ENCODE measurements around the gene MOB3A. TPM values are rescaled to one million over a fixed set of nuclear protein-coding genes. Genes with fewer than 3 reads are reported as not detected.
A peak's percentile ranks its signal among the peaks of the same experiment; 100 is the strongest.

The MOB3A gene
- total RNA-seq, 1 donor from 2014 or later = 6.0 TPM

DNA sequence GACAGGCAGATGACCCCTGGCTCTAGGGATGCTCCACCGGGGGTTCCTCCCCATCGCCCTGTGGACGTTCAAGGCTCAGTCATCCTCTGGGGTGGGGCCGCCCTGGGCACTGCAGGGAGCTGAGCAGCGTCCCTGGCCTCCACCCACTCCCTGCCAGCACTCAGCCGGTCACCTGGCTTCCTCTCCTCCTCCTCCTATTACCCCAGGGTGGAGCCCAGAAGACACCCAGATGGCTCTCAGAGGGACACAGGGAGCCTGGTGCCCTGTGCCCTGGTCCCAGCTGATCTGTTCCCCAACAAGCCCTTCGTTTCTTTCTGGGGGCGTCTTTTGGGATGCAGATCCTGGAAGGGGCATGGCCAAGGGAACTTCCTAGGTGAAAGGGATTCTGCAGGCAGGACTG lies 41.4 kb downstream of the MOB3A start:
- Histone ChIP-seq H4K20me1 (ENCODE audit: low read depth) (peaks cover 10% of the 10 kb centered on the region), H3K4me2 (no peak overlapping the region), H3K9me3 (ENCODE audit: low read depth) (no peaks in the 10 kb centered on the region), H3K4me3 (no peak overlapping the region), H3F3A (ENCODE audit: low read depth) (peaks cover 25% of the 10 kb centered on the region), H2AFZ (replicated peaks) (no peak overlapping the region), H3K27ac (no peak overlapping the region), H3K36me3 (no peaks in the 10 kb centered on the region), H3K79me2 (ENCODE audit: low read depth) (peaks cover 11% of the 10 kb centered on the region), H3K9ac (no peak overlapping the region), H3K27me3 (no peaks in the 10 kb centered on the region), H3K4me1 (peaks cover 17% of the 10 kb centered on the region)
- Mint-ChIP-seq H3K27me3 (ENCODE audit: insufficient read depth, low read depth) (peaks cover 3% of the 10 kb centered on the region), H3K36me3 (no peaks in the 10 kb centered on the region), H3K4me3 (no peak overlapping the region), H3K27ac (no peak overlapping the region), H3K4me1 (peaks cover 32% of the 10 kb centered on the region), H3K9me3 (no peaks in the 10 kb centered on the region)
- no peak for DNase-seq (ENCODE audit: low spot score)
- TF ChIP-seq, protein P1, sequence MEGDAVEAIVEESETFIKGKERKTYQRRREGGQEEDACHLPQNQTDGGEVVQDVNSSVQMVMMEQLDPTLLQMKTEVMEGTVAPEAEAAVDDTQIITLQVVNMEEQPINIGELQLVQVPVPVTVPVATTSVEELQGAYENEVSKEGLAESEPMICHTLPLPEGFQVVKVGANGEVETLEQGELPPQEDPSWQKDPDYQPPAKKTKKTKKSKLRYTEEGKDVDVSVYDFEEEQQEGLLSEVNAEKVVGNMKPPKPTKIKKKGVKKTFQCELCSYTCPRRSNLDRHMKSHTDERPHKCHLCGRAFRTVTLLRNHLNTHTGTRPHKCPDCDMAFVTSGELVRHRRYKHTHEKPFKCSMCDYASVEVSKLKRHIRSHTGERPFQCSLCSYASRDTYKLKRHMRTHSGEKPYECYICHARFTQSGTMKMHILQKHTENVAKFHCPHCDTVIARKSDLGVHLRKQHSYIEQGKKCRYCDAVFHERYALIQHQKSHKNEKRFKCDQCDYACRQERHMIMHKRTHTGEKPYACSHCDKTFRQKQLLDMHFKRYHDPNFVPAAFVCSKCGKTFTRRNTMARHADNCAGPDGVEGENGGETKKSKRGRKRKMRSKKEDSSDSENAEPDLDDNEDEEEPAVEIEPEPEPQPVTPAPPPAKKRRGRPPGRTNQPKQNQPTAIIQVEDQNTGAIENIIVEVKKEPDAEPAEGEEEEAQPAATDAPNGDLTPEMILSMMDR (IDR thresholded peaks at IDR 0.05) = no peak
- TF ChIP-seq EZH2phosphoT487 (IDR thresholded peaks at IDR 0.05) (no peak), EZH2 (IDR thresholded peaks at IDR 0.05) (no peak)

DNA sequence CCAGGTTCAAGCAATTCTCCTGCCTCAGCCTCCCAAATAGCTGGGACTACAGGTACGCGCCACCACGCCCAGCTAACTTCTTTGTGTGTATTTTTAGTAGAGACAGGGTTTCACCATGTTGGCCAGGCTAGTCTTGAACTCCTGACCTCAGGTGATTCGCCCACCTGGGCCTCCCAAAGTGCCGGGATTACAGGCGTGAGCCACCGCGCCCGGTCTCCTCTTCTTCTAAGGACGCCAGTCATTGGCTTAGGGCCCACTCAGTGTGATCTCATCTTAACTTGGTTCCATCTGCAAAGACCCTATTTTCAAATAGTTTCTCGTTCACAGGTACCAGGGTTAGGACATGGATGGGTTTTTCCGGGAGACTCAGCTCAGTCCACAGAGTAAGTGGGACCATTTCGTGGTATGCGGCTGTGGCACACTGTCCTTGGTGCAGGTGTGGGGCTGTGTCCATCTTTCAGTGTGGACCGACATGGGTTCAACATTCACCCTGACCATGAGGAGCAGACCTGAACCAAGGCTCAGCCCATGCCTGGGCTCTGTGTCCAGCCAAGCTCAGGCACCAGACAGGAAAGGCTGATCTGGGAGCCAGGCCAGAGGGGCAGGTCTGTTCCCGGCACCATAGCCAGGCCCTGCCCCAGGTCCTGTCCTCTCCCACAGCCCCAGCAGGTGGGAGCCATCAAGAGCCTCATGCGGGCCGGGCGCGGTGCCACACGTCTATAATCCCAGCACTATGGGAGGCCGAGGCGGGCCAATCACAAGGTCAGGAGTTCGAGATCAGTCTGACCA lies 42.3 kb downstream of the MOB3A start:
- Histone ChIP-seq H3K4me2 (no peak overlapping the region), H2AFZ (replicated peaks) (no peak overlapping the region), H3K27ac (no peak overlapping the region), H3K27me3 (no peaks in the 10 kb centered on the region), H3K9me3 (ENCODE audit: low read depth) (no peaks in the 10 kb centered on the region), H3K4me1 (peaks cover 10% of the 10 kb centered on the region), H3F3A (ENCODE audit: low read depth) (peaks cover 16% of the 10 kb centered on the region), H3K4me3 (no peak overlapping the region), H4K20me1 (ENCODE audit: low read depth) (peaks cover 20% of the 10 kb centered on the region), H3K9ac (no peak overlapping the region), H3K79me2 (ENCODE audit: low read depth) (peaks cover 21% of the 10 kb centered on the region), H3K36me3 (no peaks in the 10 kb centered on the region)
- no peak for DNase-seq (ENCODE audit: low spot score)
- Mint-ChIP-seq H3K36me3 (no peaks in the 10 kb centered on the region), H3K4me1 (peaks cover 29% of the 10 kb centered on the region), H3K27me3 (ENCODE audit: insufficient read depth, low read depth) (peaks cover 3% of the 10 kb centered on the region), H3K9me3 (no peaks in the 10 kb centered on the region), H3K27ac (no peak overlapping the region), H3K4me3 (no peak overlapping the region)
- no peak for TF ChIP-seq EZH2 (IDR thresholded peaks at IDR 0.05)
- TF ChIP-seq, protein P1 (IDR thresholded peaks at IDR 0.05) = no peak
- TF ChIP-seq EZH2phosphoT487 (IDR thresholded peaks at IDR 0.05) = no peak

DNA sequence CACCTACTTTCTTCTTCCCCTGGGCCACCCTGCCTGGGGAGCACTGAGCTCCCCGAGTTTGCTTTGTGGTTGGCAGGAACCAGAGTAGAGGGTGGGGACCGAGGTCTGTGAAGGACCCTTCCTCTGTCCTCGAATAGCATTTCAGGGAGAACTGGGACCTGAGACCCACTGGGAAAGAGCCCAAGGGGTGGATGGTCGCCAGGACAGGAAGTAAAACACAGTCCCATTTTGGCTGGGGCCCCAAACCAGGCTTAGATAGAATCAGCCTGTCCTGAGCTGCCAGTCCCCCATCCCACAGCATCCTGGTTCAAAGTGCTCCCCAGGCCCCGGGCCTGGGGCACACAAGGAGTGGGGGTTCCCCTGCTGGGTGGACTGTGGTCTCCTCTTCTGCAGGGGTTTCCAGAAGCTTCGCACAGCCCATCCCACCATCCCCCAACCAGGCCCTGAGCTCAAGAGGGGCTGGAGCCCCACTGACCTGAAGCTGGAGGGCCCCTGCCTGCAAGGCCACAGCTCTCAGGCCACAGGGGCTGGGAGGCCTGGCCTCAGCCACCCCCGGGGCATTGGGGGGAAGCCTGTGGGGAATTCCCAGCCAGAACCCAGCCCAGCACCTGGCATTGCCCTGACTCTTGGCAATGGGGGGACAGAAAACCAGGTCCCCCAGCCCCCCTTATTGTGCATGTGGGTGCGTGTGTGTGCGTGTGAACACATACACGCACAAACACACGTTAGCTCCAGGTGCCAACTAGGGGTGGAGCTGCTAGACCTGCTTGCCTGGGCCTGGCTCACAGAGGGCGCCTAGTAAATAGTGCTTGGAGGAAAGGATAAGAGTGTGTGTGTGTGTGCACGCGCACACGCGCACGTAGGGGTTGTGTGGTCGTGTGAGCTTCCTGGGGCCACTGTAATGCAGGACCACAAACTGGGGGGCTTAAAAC lies 44.1 kb downstream of the MOB3A start:
- H3K79me2 ChIP-seq (ENCODE audit: low read depth) = peaks cover 39% of the 10 kb centered on the region
- no peaks in the 10 kb centered on the region for H3K9me3 ChIP-seq (ENCODE audit: low read depth)
- no peaks in the 10 kb centered on the region for H3K36me3 ChIP-seq
- peaks cover 37% of the 10 kb centered on the region for H4K20me1 ChIP-seq (ENCODE audit: low read depth)
- H2AFZ ChIP-seq (replicated peaks) = no peak overlapping the region
- peaks cover 10% of the 10 kb centered on the region for H3F3A ChIP-seq (ENCODE audit: low read depth)
- no peaks in the 10 kb centered on the region for H3K36me3 Mint-ChIP-seq
- H3K4me1 Mint-ChIP-seq = peaks cover 28% of the 10 kb centered on the region
- peak overlapping the region; percentile 19 for H3K27ac ChIP-seq
- no peak for TF ChIP-seq EZH2phosphoT487 (IDR thresholded peaks at IDR 0.05)
- TF ChIP-seq EZH2 (IDR thresholded peaks at IDR 0.05) = no peak
- TF ChIP-seq, protein P1 (IDR thresholded peaks at IDR 0.05) = no peak
- DNase-seq (ENCODE audit: low spot score) = no peak
- peaks cover 3% of the 10 kb centered on the region for H3K27me3 Mint-ChIP-seq (ENCODE audit: insufficient read depth, low read depth)
- peak overlapping the region; percentile 66 for H3K27ac Mint-ChIP-seq
- no peaks in the 10 kb centered on the region for H3K27me3 ChIP-seq
- peak overlapping the region; percentile 36 for H3K4me3 ChIP-seq
- peak overlapping the region; percentile 66 for H3K4me2 ChIP-seq
- no peak overlapping the region for H3K9ac ChIP-seq
- peaks cover 10% of the 10 kb centered on the region for H3K4me1 ChIP-seq
- H3K4me3 Mint-ChIP-seq = peak overlapping the region; percentile 83
- no peaks in the 10 kb centered on the region for H3K9me3 Mint-ChIP-seq

Data from neural progenitor cell (in vitro differentiated cells).